ENCODE data around the gene SOX8.

DNA sequence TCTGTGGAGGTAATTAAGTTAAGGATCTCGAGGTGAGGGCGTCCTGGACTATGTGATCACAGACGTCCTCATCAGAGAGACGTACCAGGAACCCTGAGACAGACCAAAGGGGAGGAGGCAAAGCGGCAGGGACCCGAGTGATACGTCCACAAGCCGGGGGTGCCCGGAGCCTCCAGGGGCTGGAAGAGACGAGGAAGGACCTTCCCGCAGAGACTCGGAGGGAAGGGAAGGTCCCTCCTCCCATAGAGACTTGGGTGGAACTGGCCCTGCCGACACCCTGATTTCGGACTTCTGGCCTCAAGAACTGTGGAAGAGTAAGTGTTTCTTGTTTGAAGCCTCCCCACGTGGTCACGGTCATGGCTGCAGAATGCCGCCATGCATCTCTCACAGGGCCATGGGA lies 41.6 kb upstream of the SOX8 start:
- TF ChIP-seq POLR2AphosphoS5 (IDR thresholded peaks at IDR 0.05; ENCODE audit: low read depth) (no peak), JUNB (IDR thresholded peaks at IDR 0.05; ENCODE audit: unreplicated experiment) (no peak), ZNF331 (CRISPR knock-in tag; IDR thresholded peaks at IDR 0.05; ENCODE audit: low read depth) (no peak), REST (IDR thresholded peaks at IDR 0.05; ENCODE audit: unreplicated experiment) (no peak), ETS1 (IDR thresholded peaks at IDR 0.05) (no peak), EZH2 (IDR thresholded peaks at IDR 0.05; ENCODE audit: low read depth, unreplicated experiment) (no peak), EZH2phosphoT487 (IDR thresholded peaks at IDR 0.05; ENCODE audit: unreplicated experiment) (no peak)
- TF ChIP-seq, protein P1, sequence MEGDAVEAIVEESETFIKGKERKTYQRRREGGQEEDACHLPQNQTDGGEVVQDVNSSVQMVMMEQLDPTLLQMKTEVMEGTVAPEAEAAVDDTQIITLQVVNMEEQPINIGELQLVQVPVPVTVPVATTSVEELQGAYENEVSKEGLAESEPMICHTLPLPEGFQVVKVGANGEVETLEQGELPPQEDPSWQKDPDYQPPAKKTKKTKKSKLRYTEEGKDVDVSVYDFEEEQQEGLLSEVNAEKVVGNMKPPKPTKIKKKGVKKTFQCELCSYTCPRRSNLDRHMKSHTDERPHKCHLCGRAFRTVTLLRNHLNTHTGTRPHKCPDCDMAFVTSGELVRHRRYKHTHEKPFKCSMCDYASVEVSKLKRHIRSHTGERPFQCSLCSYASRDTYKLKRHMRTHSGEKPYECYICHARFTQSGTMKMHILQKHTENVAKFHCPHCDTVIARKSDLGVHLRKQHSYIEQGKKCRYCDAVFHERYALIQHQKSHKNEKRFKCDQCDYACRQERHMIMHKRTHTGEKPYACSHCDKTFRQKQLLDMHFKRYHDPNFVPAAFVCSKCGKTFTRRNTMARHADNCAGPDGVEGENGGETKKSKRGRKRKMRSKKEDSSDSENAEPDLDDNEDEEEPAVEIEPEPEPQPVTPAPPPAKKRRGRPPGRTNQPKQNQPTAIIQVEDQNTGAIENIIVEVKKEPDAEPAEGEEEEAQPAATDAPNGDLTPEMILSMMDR (conservative IDR thresholded peaks at IDR 0.05; ENCODE audit: low read depth in 2 of 2), result no peak
